Astrocyte (in vitro differentiated cells and primary cell): ENCODE measurements around the gene ATP10A.

Experiments
- CTCF ChIP-seq: IDR thresholded peaks from 2 replicates; pipeline ENCODE4 v1.5.1; 2011; ENCODE audit warnings: low read depth, mild to moderate bottlenecking, inconsistent platforms, low read length, moderate library complexity; ENCODE audit not compliant: insufficient read depth
- EZH2 ChIP-seq: IDR thresholded peaks from 2 replicates; pipeline ENCODE4 v1.6.1; 2012; ENCODE audit warnings: mild to moderate bottlenecking, low read length, inconsistent platforms; ENCODE audit not compliant: insufficient read depth

DNA sequence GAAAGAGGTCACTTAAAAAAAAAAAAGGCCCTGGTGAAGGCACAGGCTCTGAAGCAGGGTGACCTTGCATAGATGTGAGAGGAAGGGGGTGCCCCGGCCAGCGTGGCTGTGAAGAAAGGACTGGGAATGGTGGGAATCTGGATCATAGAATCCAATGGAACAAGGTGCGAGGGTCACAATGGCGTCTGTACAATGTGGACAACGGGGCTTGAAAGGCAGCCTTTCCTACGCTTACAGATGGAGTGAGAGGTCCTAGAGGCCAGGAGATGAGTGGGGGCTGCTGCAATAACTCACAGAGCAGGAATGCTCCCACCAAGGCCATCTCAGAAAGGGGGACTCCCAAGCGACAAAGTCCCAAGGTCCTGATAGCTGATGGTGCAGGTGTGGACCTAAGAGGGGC, 162.2 kb downstream of the ATP10A start:
- TF ChIP-seq CTCF (no peak), EZH2 (no peak)
